MM.1S (cell line): Measurements from ENCODE around the gene LARGE1.
A peak's percentile ranks its signal among the peaks of the same experiment; 100 is the strongest.
"Not testable (repeated sequence)": the region's sequence is repeated elsewhere in the genome, so short reads cannot be mapped to it uniquely, and the experiment has no call there.

Experiments
- DNase-seq: peaks from one replicate; pipeline ENCODE4 v3.0.0-alpha.2; 2015
- H2AFZ ChIP-seq: fragments of 300-600 bp; sonication (generic); 2 replicates; pipeline ENCODE4 v1.6.0; 2016; ENCODE audit warnings: antibody characterized with exemption, low read length
- H3F3A ChIP-seq: fragments of 300-600 bp; sonication (generic); 2 replicates; pipeline ENCODE4 v1.6.1; 2016; ENCODE audit warnings: mild to moderate bottlenecking, antibody characterized with exemption, low read length, moderate library complexity, mixed read lengths; ENCODE audit not compliant: insufficient read depth
- H3K27ac ChIP-seq: fragments of 300-600 bp; sonication (generic); 2 replicates; pipeline ENCODE4 v1.5.1; 2016; ENCODE audit warnings: mild to moderate bottlenecking, low read length
- H3K27me3 ChIP-seq: fragments of 300-600 bp; sonication (generic); replicated peaks from 2 replicates; pipeline ENCODE4 v1.6.0; 2016; ENCODE audit warnings: low read length; ENCODE audit not compliant: insufficient read depth
- H3K36me3 ChIP-seq: fragments of 300-600 bp; sonication (generic); replicated peaks from 2 replicates; pipeline ENCODE4 v1.6.1; 2016; ENCODE audit warnings: mild to moderate bottlenecking, low read length, mixed read lengths; ENCODE audit not compliant: insufficient read depth
- H3K4me1 ChIP-seq: fragments of 300-600 bp; sonication (generic); 2 replicates; pipeline ENCODE4 v1.6.1; 2016; ENCODE audit warnings: low read length, mixed read lengths
- H3K4me2 ChIP-seq: fragments of 300-600 bp; sonication (generic); 2 replicates; pipeline ENCODE4 v1.6.0; 2016; ENCODE audit warnings: low read depth, low read length
- H3K4me3 ChIP-seq: fragments of 300-600 bp; sonication (generic); 2 replicates; pipeline ENCODE4 v1.5.1; 2016; ENCODE audit warnings: low read length, mixed read lengths
- H3K79me2 ChIP-seq: fragments of 300-600 bp; sonication (generic); 2 replicates; pipeline ENCODE4 v1.6.1; 2016; ENCODE audit warnings: mixed run types, low read length, mixed read lengths
- H3K9ac ChIP-seq: fragments of 300-600 bp; sonication (generic); 2 replicates; pipeline ENCODE4 v1.6.1; 2016; ENCODE audit warnings: low read length, mixed read lengths
- H3K9me2 ChIP-seq: fragments of 300-600 bp; sonication (generic); replicated peaks from 2 replicates; pipeline ENCODE4 v1.6.1; 2016; ENCODE audit warnings: mild to moderate bottlenecking, low read length, mixed read lengths; ENCODE audit not compliant: insufficient read depth
- H3K9me3 ChIP-seq: fragments of 300-600 bp; sonication (generic); replicated peaks from 2 replicates; pipeline ENCODE4 v1.6.1; 2016; ENCODE audit warnings: mild to moderate bottlenecking, low read length, mixed read lengths; ENCODE audit not compliant: insufficient read depth
- H4K20me1 ChIP-seq: fragments of 300-600 bp; sonication (generic); 2 replicates; pipeline ENCODE4 v1.6.1; 2016; ENCODE audit warnings: mild to moderate bottlenecking, low read length, moderate library complexity, mixed read lengths; ENCODE audit not compliant: insufficient read depth
- EZH2 ChIP-seq: fragments of 300-600 bp; sonication (generic); optimal IDR thresholded peaks from 2 replicates; pipeline ENCODE3; 2017; ENCODE audit warnings: low read depth, mild to moderate bottlenecking, antibody characterized with exemption, low read length, mixed read lengths
- EZH2phosphoT487 ChIP-seq: fragments of 300-600 bp; sonication (generic); IDR thresholded peaks from 2 replicates; pipeline ENCODE4 v1.6.1; 2018; ENCODE audit warnings: antibody characterized with exemption, low read length
- TF ChIP-seq, protein P1 (sequence below): fragments of 300-600 bp; sonication (generic); IDR thresholded peaks from 2 replicates; pipeline ENCODE4 v1.5.1; 2016; ENCODE audit warnings: antibody characterized with exemption, low read length, mixed read lengths

The LARGE1 gene

DNA sequence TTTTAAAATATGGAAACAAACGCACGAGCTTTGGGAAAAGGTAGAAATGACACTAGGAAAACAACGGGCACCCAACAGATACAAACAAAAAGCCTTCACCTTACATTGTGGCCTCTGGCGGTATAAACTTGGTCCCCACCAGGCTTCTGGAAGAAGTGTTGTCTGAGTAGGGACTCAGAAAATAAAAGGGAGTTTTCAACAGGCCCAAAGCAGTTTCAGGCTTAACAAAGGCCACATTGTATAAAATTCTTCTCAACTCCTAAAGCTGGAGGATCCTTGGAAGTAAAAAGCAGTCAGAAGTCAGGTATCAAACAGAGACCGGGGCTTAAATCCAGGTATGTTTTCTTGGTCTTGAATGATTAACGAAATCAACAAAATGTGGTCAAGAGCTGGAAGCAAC is 61.0 kb downstream of the LARGE1 start:
- Histone ChIP-seq H3K9ac (no peak overlapping the region), H3K36me3 (no peaks in the 10 kb centered on the region), H3K4me2 (no peak overlapping the region), H2AFZ (no peak overlapping the region), H3F3A (peaks cover 5% of the 10 kb centered on the region; the same call in 1 of the 2 replicates), H4K20me1 (no peaks in the 10 kb centered on the region), H3K27me3 (no peaks in the 10 kb centered on the region), H3K79me2 (peaks cover 96% of the 10 kb centered on the region), H3K27ac (no peak overlapping the region), H3K9me2 (no peaks in the 10 kb centered on the region), H3K4me3 (no peak overlapping the region), H3K9me3 (no peaks in the 10 kb centered on the region), H3K4me1 (peaks cover 10% of the 10 kb centered on the region)
- no peak for DNase-seq
- TF ChIP-seq, protein P1, sequence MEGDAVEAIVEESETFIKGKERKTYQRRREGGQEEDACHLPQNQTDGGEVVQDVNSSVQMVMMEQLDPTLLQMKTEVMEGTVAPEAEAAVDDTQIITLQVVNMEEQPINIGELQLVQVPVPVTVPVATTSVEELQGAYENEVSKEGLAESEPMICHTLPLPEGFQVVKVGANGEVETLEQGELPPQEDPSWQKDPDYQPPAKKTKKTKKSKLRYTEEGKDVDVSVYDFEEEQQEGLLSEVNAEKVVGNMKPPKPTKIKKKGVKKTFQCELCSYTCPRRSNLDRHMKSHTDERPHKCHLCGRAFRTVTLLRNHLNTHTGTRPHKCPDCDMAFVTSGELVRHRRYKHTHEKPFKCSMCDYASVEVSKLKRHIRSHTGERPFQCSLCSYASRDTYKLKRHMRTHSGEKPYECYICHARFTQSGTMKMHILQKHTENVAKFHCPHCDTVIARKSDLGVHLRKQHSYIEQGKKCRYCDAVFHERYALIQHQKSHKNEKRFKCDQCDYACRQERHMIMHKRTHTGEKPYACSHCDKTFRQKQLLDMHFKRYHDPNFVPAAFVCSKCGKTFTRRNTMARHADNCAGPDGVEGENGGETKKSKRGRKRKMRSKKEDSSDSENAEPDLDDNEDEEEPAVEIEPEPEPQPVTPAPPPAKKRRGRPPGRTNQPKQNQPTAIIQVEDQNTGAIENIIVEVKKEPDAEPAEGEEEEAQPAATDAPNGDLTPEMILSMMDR, result no peak
- TF ChIP-seq EZH2phosphoT487 (no peak), EZH2 (no peak)

DNA sequence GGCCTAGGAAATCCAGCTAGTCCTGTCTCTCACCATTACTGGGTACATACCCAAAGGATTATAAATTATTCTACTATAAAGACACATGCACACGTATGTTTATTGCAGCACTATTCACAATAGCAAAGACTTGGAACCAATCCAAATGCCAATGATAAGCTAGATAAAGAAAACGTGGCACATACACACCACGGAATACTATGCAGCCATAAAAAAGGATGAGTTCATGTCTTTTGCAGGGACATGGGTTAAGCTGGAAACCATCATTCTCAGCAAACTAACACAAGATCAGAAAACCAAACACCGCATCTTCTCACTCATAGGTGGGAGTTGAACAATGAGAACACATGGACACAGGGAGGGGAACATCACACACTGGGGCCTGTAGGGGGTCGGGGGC is 61.6 kb downstream of the LARGE1 start:
- H3K4me2 ChIP-seq, DNase-seq, H3K36me3 ChIP-seq, H2AFZ ChIP-seq, H3K4me1 ChIP-seq, H3K9ac ChIP-seq, H3K9me3 ChIP-seq, H3K9me2 ChIP-seq, H3K27me3 ChIP-seq, H3K27ac ChIP-seq, H4K20me1 ChIP-seq, H3K4me3 ChIP-seq: not testable (repeated sequence)
- Histone ChIP-seq H3K79me2 (peaks cover 92% of the 10 kb centered on the region), H3F3A (peaks cover 11% of the 10 kb centered on the region)

DNA sequence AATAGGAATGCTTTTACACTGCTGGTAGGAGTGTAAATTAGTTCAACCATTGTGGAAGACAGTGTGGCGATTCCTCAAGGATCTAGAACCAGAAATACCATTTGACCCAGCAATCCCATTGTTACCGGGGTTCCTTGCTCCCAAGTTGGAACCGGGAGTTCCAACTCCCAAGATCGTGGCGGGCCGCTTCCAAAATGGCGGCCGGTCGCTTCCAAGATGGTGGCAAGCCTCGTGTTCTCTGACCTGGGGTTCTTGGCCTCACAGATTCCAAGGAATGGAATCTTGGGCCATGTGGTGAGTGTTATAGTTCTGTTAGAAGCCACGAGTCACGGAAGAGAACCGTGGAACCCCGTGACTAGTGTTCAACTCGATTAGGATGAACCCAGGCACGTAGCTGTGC is 62.5 kb downstream of the LARGE1 start:
- H3K27me3 ChIP-seq, H3K9me2 ChIP-seq, H3K4me2 ChIP-seq, H3K27ac ChIP-seq, H3K9me3 ChIP-seq, H3K9ac ChIP-seq, H3K36me3 ChIP-seq, H2AFZ ChIP-seq, H4K20me1 ChIP-seq, DNase-seq, H3K4me3 ChIP-seq: not testable (repeated sequence)
- peaks cover 14% of the 10 kb centered on the region for H3K4me1 ChIP-seq
- peaks cover 92% of the 10 kb centered on the region for H3K79me2 ChIP-seq
- H3F3A ChIP-seq, result peaks cover 19% of the 10 kb centered on the region

DNA sequence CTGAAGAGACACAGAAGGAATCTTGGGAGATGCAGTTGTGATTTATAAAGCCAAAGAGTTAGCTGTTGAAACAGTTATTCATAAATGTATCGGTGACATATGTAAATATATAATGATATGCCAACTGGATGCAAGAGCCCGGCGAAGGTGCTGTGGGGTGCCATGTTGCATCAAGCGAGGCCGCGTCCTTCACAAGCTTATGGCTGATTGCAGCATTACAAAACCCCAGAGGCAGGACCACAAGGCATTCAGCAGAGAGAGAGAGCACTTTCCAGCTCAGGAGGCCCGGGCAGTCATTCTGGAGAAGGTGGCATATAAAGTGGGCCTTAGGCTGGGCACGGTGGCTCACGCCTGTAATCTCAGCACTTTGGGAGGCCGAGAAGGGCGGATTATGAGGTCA is 65.6 kb downstream of the LARGE1 start:
- peak overlapping the region; percentile 64 for H3K4me3 ChIP-seq
- TF ChIP-seq EZH2phosphoT487 (no peak), EZH2 (no peak)
- TF ChIP-seq, protein P1, result no peak
- H3K27ac ChIP-seq, result peak overlapping the region; percentile 84; the same call in 1 of the 2 replicates
- H4K20me1 ChIP-seq, result no peaks in the 10 kb centered on the region
- H3K4me1 ChIP-seq, result peaks cover 33% of the 10 kb centered on the region
- no peaks in the 10 kb centered on the region for H3K9me2 ChIP-seq
- H3K36me3 ChIP-seq, result no peaks in the 10 kb centered on the region
- no peaks in the 10 kb centered on the region for H3K9me3 ChIP-seq
- peak overlapping the region; percentile 86 for H3K4me2 ChIP-seq
- H3K27me3 ChIP-seq, result no peaks in the 10 kb centered on the region
- H3K9ac ChIP-seq, result peak overlapping the region; percentile 48; the same call in 1 of the 2 replicates
- peaks cover 93% of the 10 kb centered on the region for H3K79me2 ChIP-seq
- H3F3A ChIP-seq, result peaks cover 20% of the 10 kb centered on the region
- H2AFZ ChIP-seq, result no peak overlapping the region
- DNase-seq, result no peak
